GM18870 (cell line): ENCODE data around the gene KMT5B.

Source experiments
- ATAC-seq: cut with Tn5 transposase; IDR thresholded peaks from one replicate; pipeline ENCODE4 v1.9.1; 2021; ENCODE audit warnings: moderate library complexity; ENCODE audit not compliant: unreplicated experiment

Gene KMT5B

GRCh38 chr11:68146704-68147474 lies 66.2 kb downstream of the KMT5B start:
- ATAC-seq, result no peak

- ATAC-seq, result no peak
Observed at GRCh38 chr11:68146010-68146540, 67.0 kb downstream of the KMT5B start.

- ATAC-seq, result no peak
Observed at GRCh38 chr11:68145120-68145866, 67.8 kb downstream of the KMT5B start.

- ATAC-seq, result no peak
Observed at GRCh38 chr11:68143310-68143689, 69.8 kb downstream of the KMT5B start.

- no peak for ATAC-seq
Observed at GRCh38 chr11:68142441-68143309, 70.4 kb downstream of the KMT5B start.

- no peak for ATAC-seq
Observed at GRCh38 chr11:68142028-68142412, 71.1 kb downstream of the KMT5B start.

- ATAC-seq, result no peak
Observed at GRCh38 chr11:68141246-68142027, 71.7 kb downstream of the KMT5B start.

GRCh38 chr11:68140496-68141245 lies 72.4 kb downstream of the KMT5B start:
- ATAC-seq, result no peak

GRCh38 chr11:68138237-68138636 lies 74.9 kb downstream of the KMT5B start:
- ATAC-seq, result no peak

- ATAC-seq, result no peak
Observed at GRCh38 chr11:68137833-68138232, 75.3 kb downstream of the KMT5B start.

- no peak for ATAC-seq
Observed at GRCh38 chr11:68136866-68137265, 76.2 kb downstream of the KMT5B start.

GRCh38 chr11:68135161-68135560 lies 77.9 kb downstream of the KMT5B start:
- ATAC-seq, result no peak

- no peak for ATAC-seq
Observed at GRCh38 chr11:68133761-68134160, 79.3 kb downstream of the KMT5B start.

GRCh38 chr11:68130121-68130520 lies 83.0 kb downstream of the KMT5B start:
- ATAC-seq, result no peak

- ATAC-seq, result no peak
Observed at GRCh38 chr11:68128682-68129327, 84.3 kb downstream of the KMT5B start.

- no peak for ATAC-seq
Observed at GRCh38 chr11:68127714-68128681, 85.1 kb downstream of the KMT5B start.

GRCh38 chr11:68125164-68125563 lies 87.9 kb downstream of the KMT5B start:
- no peak for ATAC-seq

- no peak for ATAC-seq
Observed at GRCh38 chr11:68122936-68123539, 90.1 kb downstream of the KMT5B start.
